K562 (cell line): ENCODE measurements around the gene DPP4. TPM values are rescaled to one million over a fixed set of nuclear protein-coding genes. Genes with fewer than 3 reads are reported as not detected.

Experiments
- ATAC-seq: fragments of 200-7000 bp; cut with Tn5 transposase; 3 replicates; pipeline ENCODE4 v1.9.1; 2020; ENCODE audit warnings: moderate library complexity
- BruUV-seq: library from RNA; stranded (reverse); fragments of 400-500 nt; replicated peaks from 2 replicates; lab custom pipeline; 2021; lab: Mats Ljungman, UMichigan
- CTCF ChIA-PET: fragments of 300-600 bp; formaldehyde crosslinking; extraction: SDS; loops from one replicate; lab custom pipeline; 2021; ENCODE audit warnings: low intra/inter-chr PET ratio; lab: Yijun Ruan, JAX
- POLR2A ChIA-PET: fragments of 300-600, 350-650 bp; sonication (Branson Sonifier 250); formaldehyde crosslinking; extraction: SDS; loops from one replicate; lab custom pipeline; 2021; ENCODE audit warnings: antibody characterized with exemption, inconsistent platforms; lab: Yijun Ruan, JAX
- DNase-seq, 4 experiments: peaks; one replicate each; pipeline versions ENCODE4 v3.0.0 to v3.0.0-alpha.2; 2011 to 2018; ENCODE audit warnings: low spot score in 3 of 4, mixed read lengths in 3 of 4; ENCODE audit errors: extremely low read depth in 1 of 4
- FAIRE-seq: peaks from 2 replicates; lab custom pipeline; 2011; peaks lifted over from hg19 to GRCh38; lab: Jason Lieb, UNC
- H2AFZ ChIP-seq: 2 replicates; pipeline ENCODE4 v1.6.0; 2011; ENCODE audit warnings: low read depth, low read length, control low read depth, inconsistent platforms
- H3K27ac ChIP-seq: fragments of 200-600 bp; 3 replicates; pipeline ENCODE4 v1.8.0; 2011; ENCODE audit warnings: low read depth, mild to moderate bottlenecking, control low read depth, inconsistent platforms, low read length, moderate library complexity, mixed read lengths; ENCODE audit errors: extremely low read depth
- H3K27me3 ChIP-seq, 2 experiments: fragments of 300-600 bp in 1 of 2; 2 replicates in 1 of 2; 3 replicates in 1 of 2; pipeline versions ENCODE4 v1.6.0 to v1.8.0; 2011; ENCODE audit warnings: inconsistent platforms in 2 of 2, low read length in 2 of 2, mild to moderate bottlenecking in 1 of 2, mixed read lengths in 1 of 2, moderate library complexity in 1 of 2; ENCODE audit not compliant: control insufficient read depth in 2 of 2, insufficient read depth in 2 of 2
- H3K36me3 ChIP-seq: fragments of 300-600 bp; 3 replicates; pipeline ENCODE4 v1.8.0; 2011; ENCODE audit warnings: mild to moderate bottlenecking, low read length, inconsistent platforms; ENCODE audit not compliant: control insufficient read depth, insufficient read depth
- H3K4me1 ChIP-seq, 2 experiments: fragments of 200-600 bp in 1 of 2; replicated peaks in 1 of 2; 2 replicates in 1 of 2; 3 replicates in 1 of 2; pipeline versions ENCODE4 v1.5.1 to v1.8.0; 2011; ENCODE audit warnings: inconsistent platforms in 2 of 2, low read length in 2 of 2, mild to moderate bottlenecking in 1 of 2, mixed read lengths in 1 of 2, moderate library complexity in 1 of 2; ENCODE audit not compliant: control insufficient read depth in 2 of 2, insufficient read depth in 2 of 2
- H3K4me2 ChIP-seq: 2 replicates; pipeline ENCODE4 v1.6.1; 2011; ENCODE audit warnings: low read length, control low read depth, inconsistent platforms, mixed read lengths; ENCODE audit not compliant: insufficient read depth
- H3K4me3 ChIP-seq: fragments of 200-600 bp; sonication (generic), shearing (Covaris generic); 2 replicates; pipeline ENCODE4 v1.5.1; 2016; ENCODE audit warnings: control low read depth, inconsistent platforms
- H3K79me2 ChIP-seq: fragments of 200-600 bp; 3 replicates; pipeline ENCODE4 v1.8.0; 2011; ENCODE audit warnings: low read length, inconsistent platforms; ENCODE audit not compliant: control insufficient read depth, insufficient read depth
- H3K9ac ChIP-seq, 2 experiments: 2 replicates each; pipeline versions ENCODE4 v1.6.0 to v1.6.1; 2011; ENCODE audit warnings: low read depth in 2 of 2, low read length in 2 of 2, control low read depth in 1 of 2, inconsistent platforms in 1 of 2, mild to moderate bottlenecking in 1 of 2, mixed read lengths in 1 of 2; ENCODE audit not compliant: insufficient read depth in 1 of 2
- H3K9me1 ChIP-seq: one replicate; pipeline ENCODE4 v1.6.0; 2011; ENCODE audit warnings: inconsistent platforms, mild to moderate bottlenecking, low read length, moderate library complexity; ENCODE audit not compliant: control insufficient read depth, insufficient read depth
- H3K9me3 ChIP-seq: replicated peaks from 2 replicates; pipeline ENCODE4 v1.5.1; 2011; ENCODE audit warnings: low read depth, low read length, inconsistent platforms; ENCODE audit not compliant: control insufficient read depth, insufficient read depth
- H4K20me1 ChIP-seq: replicated peaks from 2 replicates; pipeline ENCODE4 v1.6.1; 2011; ENCODE audit warnings: low read length, inconsistent platforms, mixed read lengths; ENCODE audit not compliant: control insufficient read depth, insufficient read depth
- ATF3 ChIP-seq, 2 experiments: fragments of 450-650 bp in 1 of 2; sonication (generic) in 1 of 2; formaldehyde crosslinking in 1 of 2; IDR thresholded peaks in 1 of 2; conservative IDR thresholded peaks in 1 of 2; 2 replicates each; pipeline versions ENCODE4 v1.6.1 to v1.8.1; 2016 to 2023; ENCODE audit warnings: mild to moderate bottlenecking in 2 of 2, moderate library complexity in 2 of 2, inconsistent platforms in 1 of 2, missing genetic modification reagents in 1 of 2
- CBFA2T2 ChIP-seq: fragments of 450-650 bp; conservative IDR thresholded peaks from 2 replicates; pipeline ENCODE4 v1.6.1; 2017; ENCODE audit warnings: mild to moderate bottlenecking
- FOXP1 ChIP-seq: sonication (generic); formaldehyde crosslinking; IDR thresholded peaks from 2 replicates; pipeline ENCODE4 v1.8.0; 2022; ENCODE audit warnings: mild to moderate bottlenecking, missing genetic modification reagents
- GTF2A2 ChIP-seq: IDR thresholded peaks from 2 replicates; pipeline ENCODE4 v1.6.1; 2016; ENCODE audit warnings: mild to moderate bottlenecking, missing genetic modification characterization, missing compliant biosample characterization
- NR1H2 ChIP-seq: sonication (generic); formaldehyde crosslinking; IDR thresholded peaks from 2 replicates; pipeline ENCODE4 v1.4.0; 2020; ENCODE audit warnings: mild to moderate bottlenecking, missing genetic modification reagents
- PML ChIP-seq: IDR thresholded peaks from 2 replicates; pipeline ENCODE4 v1.6.1; 2012; ENCODE audit warnings: low read length, inconsistent platforms
- RBM34 ChIP-seq: fragments of 200-400 bp; formaldehyde crosslinking; IDR thresholded peaks from 2 replicates; pipeline ENCODE4 v1.6.1; 2018; ENCODE audit warnings: low read length, borderline replicate concordance; ENCODE audit not compliant: insufficient read depth
- SMC3 ChIP-seq: conservative IDR thresholded peaks from 2 replicates; pipeline ENCODE4 v1.6.1; 2011; ENCODE audit warnings: low read depth, low read length, improper control_type of control experiment; ENCODE audit not compliant: insufficient read depth
- ZHX1 ChIP-seq: fragments of 150-350 bp; conservative IDR thresholded peaks from 2 replicates; pipeline ENCODE4 v1.6.1; 2014; ENCODE audit warnings: low read length
- ZNF124 ChIP-seq: sonication (generic); formaldehyde crosslinking; IDR thresholded peaks from 2 replicates; pipeline ENCODE4 v1.8.1; 2022; ENCODE audit warnings: missing genetic modification reagents
- WGBS: fragments of 100-300 bp; shearing (Covaris generic); methylation state at CpG from one replicate; pipeline ENCODE4 v1.1.6; 2016; ENCODE audit warnings: low coverage, mixed read lengths; ENCODE audit not compliant: insufficient coverage; ENCODE audit errors: missing lambda C conversion rate; 5-methylcytosine and 5-hydroxymethylcytosine counted together
- in situ Hi-C: fragments of 300-500 bp; cut with MboI; formaldehyde crosslinking; loops from 4 replicates; pipeline ENCODE4 v1.15.0; 2018; ENCODE audit warnings: inconsistent platforms, mixed read lengths
- intact Hi-C: fragments of 100-400 bp; cut with micrococcal nuclease; formaldehyde crosslinking; loops from 2 replicates; pipeline ENCODE4 v1.14.2; 2022
- polyA plus RNA-seq, 8 experiments: library from polyadenylated mRNA; depleted of rRNA in 4 of 8; stranded (reverse) in 5 of 8; unstranded in 3 of 8; fragments of >200 nt; fragmentation: Nextera tagmentation in 2 of 8; fragmentation: Illumina TruSeq in 1 of 8; extraction: Ambion mirVana in 2 of 8; extraction: Trizol in 1 of 8; gene quantifications; 2 replicates each; pipeline versions ENCODE4 v1.2.1 to v1.2.3, GENCODE V29; 2011 to 2014; ENCODE audit warnings: inconsistent platforms in 1 of 8, missing spikeins in 1 of 8
- total RNA-seq, 7 experiments: library from RNA; depleted of rRNA in 6 of 7; stranded (reverse); fragments of >200 nt in 6 of 7; fragmentation: Illumina TruSeq in 2 of 7; extraction: Trizol in 2 of 7; gene quantifications; 2 replicates each; pipeline versions ENCODE4 v1.2.1 to v1.2.3, GENCODE V29; 2011 to 2021; ENCODE audit warnings: low replicate concordance in 1 of 7

The DPP4 gene
- total and polyA plus RNA-seq, 9 of the 15 experiments (the other 6 are each of a cell fraction or from before 2014, with no cell fraction given) = 0.11 TPM; not detected in 8

GRCh38 chr2:161965994-161966393 lies 108.0 kb downstream of the DPP4 start:
- Histone ChIP-seq H2AFZ (no peak overlapping the region), H3K36me3 (no peaks in the 10 kb centered on the region), H3K9me3 (no peaks in the 10 kb centered on the region), H3K4me3 (no peak overlapping the region), H3K27me3 (no peaks in the 10 kb centered on the region), H3K9ac (no peak overlapping the region), H3K9me1 (no peaks in the 10 kb centered on the region), H3K4me1 (no peaks in the 10 kb centered on the region), H3K79me2 (no peaks in the 10 kb centered on the region), H3K27ac (no peak overlapping the region), H4K20me1 (no peaks in the 10 kb centered on the region), H3K4me2 (no peak overlapping the region)
- ATAC-seq (no peak), FAIRE-seq (no peak), DNase-seq (no peak)
- no peak for TF ChIP-seq RBM34
- TF ChIP-seq FOXP1 (CRISPR knock-in tag) = no peak
- no peak for TF ChIP-seq NR1H2 (CRISPR knock-in tag)
- TF ChIP-seq CBFA2T2 = no peak
- TF ChIP-seq ZNF124 (CRISPR knock-in tag) = no peak
- TF ChIP-seq ZHX1 = no peak
- TF ChIP-seq PML = no peak
- TF ChIP-seq ATF3 (IDR thresholded peaks at IDR 0.05) = no peak
- no peak for TF ChIP-seq ATF3 (CRISPR knock-in tag; conservative IDR thresholded peaks at IDR 0.05)
- TF ChIP-seq SMC3 = no peak
- no peak for TF ChIP-seq GTF2A2 (tag)
- intact Hi-C loops (no loop called here), in situ Hi-C loops (no loop called here)
- 4% methylated on average over 1 of the region's 1 CpG for WGBS
- CTCF ChIA-PET = no interaction called here
- POLR2A ChIA-PET = no interaction called here
- BruUV-seq = no TSS peak
